HepG2 (cell line): ENCODE measurements around the gene MLN. TPM values are rescaled to one million over a fixed set of nuclear protein-coding genes. Genes with fewer than 3 reads are reported as not detected.

Experiments used
- AKNA ChIP-seq: sonication (generic); formaldehyde crosslinking; IDR thresholded peaks from 2 replicates; pipeline ENCODE4 v1.4.0; 2020; ENCODE audit warnings: missing genetic modification reagents, borderline replicate concordance
- ELF3 ChIP-seq: IDR thresholded peaks from 2 replicates; pipeline ENCODE4 v1.6.1; 2016; ENCODE audit warnings: missing genetic modification reagents, missing compliant biosample characterization
- GPN1 ChIP-seq: sonication (generic); formaldehyde crosslinking; IDR thresholded peaks from 2 replicates; pipeline ENCODE4 v1.5.1; 2020; ENCODE audit warnings: missing genetic modification reagents, borderline replicate concordance
- MED8 ChIP-seq: sonication (generic); formaldehyde crosslinking; IDR thresholded peaks from 2 replicates; pipeline ENCODE4 v1.8.1; 2023; ENCODE audit warnings: mild to moderate bottlenecking, missing genetic modification reagents; ENCODE audit not compliant: insufficient replicate concordance
- NCOR1 ChIP-seq: fragments of 200-600 bp; sonication (generic); IDR thresholded peaks from 2 replicates; pipeline ENCODE4 v1.7.0; 2017; ENCODE audit warnings: antibody characterized with exemption, low read length, borderline replicate concordance
- RXRB ChIP-seq: IDR thresholded peaks from 2 replicates; pipeline ENCODE4 v1.6.1; 2016; ENCODE audit warnings: borderline replicate concordance, missing genetic modification reagents, missing compliant biosample characterization
- TEAD3 ChIP-seq: optimal IDR thresholded peaks from 2 replicates; pipeline ENCODE3; 2016; ENCODE audit warnings: borderline replicate concordance
- USF2 ChIP-seq, 2 experiments: sonication (generic) in 1 of 2; formaldehyde crosslinking in 1 of 2; IDR thresholded peaks; 2 replicates each; pipeline versions ENCODE4 v1.5.1 to v1.6.1; 2011 to 2020; ENCODE audit warnings: borderline replicate concordance in 1 of 2, low read depth in 1 of 2, low read length in 1 of 2, mild to moderate bottlenecking in 1 of 2, missing genetic modification reagents in 1 of 2, moderate library complexity in 1 of 2
- ZBTB21 ChIP-seq: sonication (generic); formaldehyde crosslinking; IDR thresholded peaks from 2 replicates; pipeline ENCODE4 v1.4.0; 2020; ENCODE audit warnings: missing genetic modification reagents
- ZBTB7A ChIP-seq: sonication (generic); formaldehyde crosslinking; IDR thresholded peaks from 2 replicates; pipeline ENCODE4 v1.8.0; 2022; ENCODE audit warnings: mild to moderate bottlenecking, missing genetic modification reagents
- ZKSCAN1 ChIP-seq: fragments of 150-350 bp; IDR thresholded peaks from 2 replicates; pipeline ENCODE4 v1.6.1; 2014; ENCODE audit warnings: low read length
- ZMAT3 ChIP-seq: sonication (generic); formaldehyde crosslinking; conservative IDR thresholded peaks from 2 replicates; pipeline ENCODE4 v1.7.0; 2021; ENCODE audit warnings: missing genetic modification reagents
- ZNF414 ChIP-seq: sonication (generic); formaldehyde crosslinking; IDR thresholded peaks from 2 replicates; pipeline ENCODE4 v1.5.0; 2020; ENCODE audit warnings: missing genetic modification reagents
- ZNF720 ChIP-seq: sonication (generic); formaldehyde crosslinking; IDR thresholded peaks from 2 replicates; pipeline ENCODE4 v1.4.0; 2020; ENCODE audit warnings: missing genetic modification reagents
- ZNF781 ChIP-seq: sonication (generic); formaldehyde crosslinking; IDR thresholded peaks from 2 replicates; pipeline ENCODE4 v1.5.1; 2020; ENCODE audit warnings: borderline replicate concordance, mild to moderate bottlenecking, missing genetic modification reagents; ENCODE audit errors: not compliant biosample characterization
- polyA plus RNA-seq, 8 experiments: library from polyadenylated mRNA; depleted of rRNA in 3 of 8; stranded (reverse) in 7 of 8; unstranded in 1 of 8; fragments of >200 nt; fragmentation: Illumina TruSeq in 4 of 8; extraction: Trizol in 4 of 8; gene quantifications; 2 replicates each; pipeline versions ENCODE4 v1.2.1 to v1.2.3, GENCODE V29; 2011 to 2016; ENCODE audit warnings: low read depth in 4 of 8, missing spikeins in 1 of 8, mixed read lengths in 1 of 8; ENCODE audit not compliant: insufficient read depth in 1 of 8
- total RNA-seq, 5 experiments: library from RNA; depleted of rRNA; stranded (reverse); fragments of >200 nt; fragmentation: Illumina TruSeq; extraction: Trizol; gene quantifications; 2 replicates each; pipeline ENCODE4 v1.2.3, GENCODE V29; 2016; ENCODE audit warnings: low read depth in 1 of 5
- TF ChIP-seq, protein P1 (sequence below): IDR thresholded peaks from 2 replicates; pipeline ENCODE4 v1.6.1; 2016; ENCODE audit warnings: low read depth
- TF ChIP-seq, protein P2 (sequence below): sonication (generic); formaldehyde crosslinking; IDR thresholded peaks from 2 replicates; pipeline ENCODE4 v1.5.0; 2020; ENCODE audit warnings: missing genetic modification reagents, mild to moderate bottlenecking, borderline replicate concordance

The MLN gene
- total and polyA plus RNA-seq, 2 of the 13 experiments (the other 11 are each of a cell fraction or from before 2014, with no cell fraction given), result not detected

DNA sequence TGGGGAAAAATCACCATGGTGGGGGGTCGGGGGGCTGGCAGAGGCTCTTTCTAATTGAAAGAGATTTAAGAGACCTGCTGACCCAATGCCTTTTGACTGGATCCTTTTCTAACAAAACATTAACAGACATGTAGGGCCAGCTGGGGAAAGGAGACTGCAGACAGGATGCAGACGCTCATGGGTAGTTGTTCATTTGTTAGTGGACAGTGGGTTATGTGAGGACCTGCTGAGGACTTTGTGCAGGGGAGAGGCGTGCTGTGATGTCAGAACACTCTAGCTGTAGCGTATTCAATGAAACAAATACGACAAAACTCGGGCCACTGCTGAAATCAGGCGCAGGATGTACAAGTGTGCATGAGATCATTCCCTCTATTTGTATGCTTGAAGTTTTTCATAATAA, 58.3 kb downstream of the MLN start (continued):
- no peak for TF ChIP-seq AKNA (CRISPR knock-in tag)
- TF ChIP-seq TEAD3, result peak; percentile 19
- TF ChIP-seq, protein P1, sequence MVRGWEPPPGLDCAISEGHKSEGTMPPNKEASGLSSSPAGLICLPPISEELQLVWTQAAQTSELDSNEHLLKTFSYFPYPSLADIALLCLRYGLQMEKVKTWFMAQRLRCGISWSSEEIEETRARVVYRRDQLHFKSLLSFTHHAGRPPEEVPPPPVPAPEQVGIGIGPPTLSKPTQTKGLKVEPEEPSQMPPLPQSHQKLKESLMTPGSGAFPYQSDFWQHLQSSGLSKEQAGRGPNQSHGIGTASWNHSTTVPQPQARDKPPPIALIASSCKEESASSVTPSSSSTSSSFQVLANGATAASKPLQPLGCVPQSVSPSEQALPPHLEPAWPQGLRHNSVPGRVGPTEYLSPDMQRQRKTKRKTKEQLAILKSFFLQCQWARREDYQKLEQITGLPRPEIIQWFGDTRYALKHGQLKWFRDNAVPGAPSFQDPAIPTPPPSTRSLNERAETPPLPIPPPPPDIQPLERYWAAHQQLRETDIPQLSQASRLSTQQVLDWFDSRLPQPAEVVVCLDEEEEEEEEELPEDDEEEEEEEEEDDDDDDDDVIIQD (CRISPR knock-in tag), result no peak
- no peak for TF ChIP-seq ZNF781 (CRISPR knock-in tag)
- TF ChIP-seq ZNF414, result no peak
- TF ChIP-seq USF2 (IDR thresholded peaks at IDR 0.05; ENCODE audit: low read depth, low read length), result no peak
- no peak for TF ChIP-seq USF2 (CRISPR knock-in tag; IDR thresholded peaks at IDR 0.05; ENCODE audit: borderline replicate concordance)
- TF ChIP-seq GPN1 (CRISPR knock-in tag), result no peak
- peak; percentile 87 for TF ChIP-seq ZBTB21
- no peak for TF ChIP-seq NCOR1
- no peak for TF ChIP-seq MED8 (CRISPR knock-in tag)
- TF ChIP-seq RXRB, result peak; percentile 70; the same call in 1 of the 2 replicates
- no peak for TF ChIP-seq ZMAT3 (CRISPR knock-in tag)
- no peak for TF ChIP-seq ZBTB7A (CRISPR knock-in tag)
- TF ChIP-seq ZKSCAN1, result no peak
- TF ChIP-seq, protein P2, sequence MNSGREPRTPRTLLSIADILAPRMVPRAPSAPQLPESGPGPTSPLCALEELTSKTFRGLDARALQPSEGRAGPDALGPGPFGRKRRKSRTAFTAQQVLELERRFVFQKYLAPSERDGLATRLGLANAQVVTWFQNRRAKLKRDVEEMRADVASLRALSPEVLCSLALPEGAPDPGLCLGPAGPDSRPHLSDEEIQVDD (CRISPR knock-in tag), result no peak
- no peak for TF ChIP-seq ELF3 (CRISPR knock-in tag)
- no peak for TF ChIP-seq ZNF720 (CRISPR knock-in tag)
